HG03432 (cell line): Measurements from ENCODE around the gene ADGRL1.

ENCODE experiments used
- ATAC-seq: cut with Tn5 transposase; IDR thresholded peaks from one replicate; pipeline ENCODE4 v1.9.1; 2021; ENCODE audit warnings: mild to moderate bottlenecking, moderate library complexity; ENCODE audit not compliant: unreplicated experiment

The ADGRL1 gene

GRCh38 chr19:14114854-14115253 lies 91.1 kb downstream of the ADGRL1 start:
- no peak for ATAC-seq

GRCh38 chr19:14114439-14114838 lies 91.5 kb downstream of the ADGRL1 start:
- ATAC-seq, result no peak

GRCh38 chr19:14113762-14114414 lies 92.1 kb downstream of the ADGRL1 start:
- ATAC-seq, result no peak

- ATAC-seq, result no peak
Measured at GRCh38 chr19:14112809-14113385, 93.1 kb downstream of the ADGRL1 start.

- ATAC-seq, result no peak
Measured at GRCh38 chr19:14112051-14112808, 93.7 kb downstream of the ADGRL1 start.

- no peak for ATAC-seq
Measured at GRCh38 chr19:14111486-14111885, 94.5 kb downstream of the ADGRL1 start.

- no peak for ATAC-seq
Measured at GRCh38 chr19:14110650-14111049, 95.3 kb downstream of the ADGRL1 start.

- ATAC-seq, result no peak
Measured at GRCh38 chr19:14107581-14108461, 98.1 kb downstream of the ADGRL1 start.

GRCh38 chr19:14106840-14107239 lies 99.1 kb downstream of the ADGRL1 start:
- no peak for ATAC-seq

- no peak for ATAC-seq
Measured at GRCh38 chr19:14105680-14106079, 100.3 kb downstream of the ADGRL1 start.

- ATAC-seq, result no peak
Measured at GRCh38 chr19:14103310-14103709, 102.7 kb downstream of the ADGRL1 start.

- ATAC-seq, result no peak
Measured at GRCh38 chr19:14102756-14103155, 103.2 kb downstream of the ADGRL1 start.

GRCh38 chr19:14102102-14102696 lies 103.8 kb downstream of the ADGRL1 start:
- ATAC-seq, result no peak

- no peak for ATAC-seq
Measured at GRCh38 chr19:14101003-14101545, 104.9 kb downstream of the ADGRL1 start.
